ENCODE results near the gene SLC44A1.

GRCh38 chr9:105415662-105415980 lies 171.2 kb downstream of the SLC44A1 start:
- TF ChIP-seq FOXM1 (IDR thresholded peaks at IDR 0.05; ENCODE audit: borderline replicate concordance) (no peak), HDGF (IDR thresholded peaks at IDR 0.05; ENCODE audit: borderline replicate concordance) (no peak), CTBP1 (IDR thresholded peaks at IDR 0.05; ENCODE audit: borderline replicate concordance) (no peak), BHLHE40 (IDR thresholded peaks at IDR 0.05; ENCODE audit: borderline replicate concordance) (no peak), ZNF384 (IDR thresholded peaks at IDR 0.05) (no peak)
